ENCODE data around the gene ACTN4. TPM values are rescaled to one million over a fixed set of nuclear protein-coding genes. Genes with fewer than 3 reads are reported as not detected.

ACTN4 gene
- total RNA-seq, 4 donors from 2014 or later = 259 to 844 (median 429) TPM

- intact Hi-C loops (cut with DNase I; ENCODE audit: low total_unique reads) = no loop called here
- Histone ChIP-seq H3K27ac (no peak overlapping the region), H3K4me3 (no peak overlapping the region), H3K4me1 (peaks cover 0 to 4% of the 10 kb centered on the region in 2 donors), H3K27me3 (no peaks in the 10 kb centered on the region), H3K36me3 (no peaks in the 10 kb centered on the region), H3K9me3 (no peaks in the 10 kb centered on the region)
- TF ChIP-seq CTCF (IDR thresholded peaks at IDR 0.05) (no peak), POLR2A (IDR thresholded peaks at IDR 0.05) (no peak)
- no peak for DNase-seq
Observed at GRCh38 chr19:38739440-38740256, 92.2 kb downstream of the ACTN4 start.

- no peaks in the 10 kb centered on the region for H3K9me3 ChIP-seq
- no peak for DNase-seq
- no peak overlapping the region for H3K27ac ChIP-seq
- no peak overlapping the region for H3K4me3 ChIP-seq
- no peaks in the 10 kb centered on the region for H3K27me3 ChIP-seq
- no peak for TF ChIP-seq POLR2A (IDR thresholded peaks at IDR 0.05)
- TF ChIP-seq CTCF (IDR thresholded peaks at IDR 0.05) = no peak
- no peaks in the 10 kb centered on the region for H3K36me3 ChIP-seq
- intact Hi-C loops (cut with DNase I; ENCODE audit: low total_unique reads) = no loop called here
- peaks cover 0 to 4% of the 10 kb centered on the region in 2 donors for H3K4me1 ChIP-seq
Observed at GRCh38 chr19:38740257-38740592, 92.8 kb downstream of the ACTN4 start.

- intact Hi-C loops (cut with DNase I; ENCODE audit: low total_unique reads) = no loop called here
- Histone ChIP-seq H3K36me3 (no peaks in the 10 kb centered on the region), H3K27ac (no peak overlapping the region), H3K27me3 (no peaks in the 10 kb centered on the region), H3K9me3 (no peaks in the 10 kb centered on the region), H3K4me1 (peaks cover 0 to 4% of the 10 kb centered on the region in 2 donors), H3K4me3 (no peak overlapping the region)
- TF ChIP-seq POLR2A (IDR thresholded peaks at IDR 0.05) = no peak
- no peak for TF ChIP-seq CTCF (IDR thresholded peaks at IDR 0.05)
- DNase-seq = no peak
Observed at GRCh38 chr19:38740932-38741331, 93.5 kb downstream of the ACTN4 start.

GRCh38 chr19:38741670-38742069, 94.2 kb downstream of the ACTN4 start:
- Histone ChIP-seq H3K4me3 (no peak overlapping the region), H3K4me1 (no peaks in the 10 kb centered on the region), H3K9me3 (no peaks in the 10 kb centered on the region), H3K27me3 (no peaks in the 10 kb centered on the region), H3K36me3 (no peaks in the 10 kb centered on the region), H3K27ac (no peak overlapping the region)
- no peak for TF ChIP-seq CTCF (IDR thresholded peaks at IDR 0.05)
- no peak for TF ChIP-seq POLR2A (IDR thresholded peaks at IDR 0.05)
- intact Hi-C loops (cut with DNase I; ENCODE audit: low total_unique reads) = no loop called here
- DNase-seq = no peak

- Histone ChIP-seq H3K4me1 (no peaks in the 10 kb centered on the region), H3K27me3 (no peaks in the 10 kb centered on the region), H3K36me3 (no peaks in the 10 kb centered on the region), H3K27ac (no peak overlapping the region), H3K9me3 (no peaks in the 10 kb centered on the region), H3K4me3 (no peak overlapping the region)
- intact Hi-C loops (cut with DNase I; ENCODE audit: low total_unique reads) = no loop called here
- DNase-seq = no peak
- no peak for TF ChIP-seq CTCF (IDR thresholded peaks at IDR 0.05)
Observed at GRCh38 chr19:38742296-38742695, 94.8 kb downstream of the ACTN4 start.
